GM10266 (cell line): ENCODE measurements around the gene TTC21A.
A peak's percentile ranks its signal among the peaks of the same experiment; 100 is the strongest.

Source experiments
- DNase-seq: peaks from one replicate; pipeline ENCODE4 v3.0.0; 2012; ENCODE audit errors: extremely low spot score
- TF ChIP-seq, protein P1 (sequence below): IDR thresholded peaks from 2 replicates; pipeline ENCODE4 v1.5.1; 2012; ENCODE audit warnings: mild to moderate bottlenecking, low read depth; ENCODE audit not compliant: control insufficient read depth, insufficient read depth; ENCODE audit errors: missing control alignments

The TTC21A gene

DNA sequence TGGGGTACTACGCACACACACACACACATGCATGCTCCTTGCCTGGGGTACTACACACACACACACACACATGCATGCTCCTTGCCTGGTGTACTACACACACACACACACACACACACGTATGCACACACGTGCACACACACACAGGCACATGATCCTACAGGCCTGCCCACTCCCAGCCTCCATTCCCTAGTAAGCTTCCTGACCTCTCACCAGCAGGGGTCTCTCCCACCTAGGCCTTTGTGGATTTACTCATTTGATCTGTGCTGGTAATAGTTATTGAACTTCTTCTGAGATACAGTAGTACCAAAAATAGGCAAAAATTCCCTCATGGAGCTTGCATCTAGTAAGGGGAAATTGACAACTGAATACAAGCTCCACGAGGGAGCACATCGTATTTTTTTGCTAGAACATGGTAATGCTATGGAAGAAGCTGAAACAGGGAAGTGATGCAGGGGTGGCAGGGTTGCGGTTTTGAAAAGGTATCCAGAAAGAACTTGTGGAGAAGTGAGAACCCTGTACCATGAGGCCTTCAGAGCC lies 19.1 kb downstream of the TTC21A start:
- TF ChIP-seq, protein P1, sequence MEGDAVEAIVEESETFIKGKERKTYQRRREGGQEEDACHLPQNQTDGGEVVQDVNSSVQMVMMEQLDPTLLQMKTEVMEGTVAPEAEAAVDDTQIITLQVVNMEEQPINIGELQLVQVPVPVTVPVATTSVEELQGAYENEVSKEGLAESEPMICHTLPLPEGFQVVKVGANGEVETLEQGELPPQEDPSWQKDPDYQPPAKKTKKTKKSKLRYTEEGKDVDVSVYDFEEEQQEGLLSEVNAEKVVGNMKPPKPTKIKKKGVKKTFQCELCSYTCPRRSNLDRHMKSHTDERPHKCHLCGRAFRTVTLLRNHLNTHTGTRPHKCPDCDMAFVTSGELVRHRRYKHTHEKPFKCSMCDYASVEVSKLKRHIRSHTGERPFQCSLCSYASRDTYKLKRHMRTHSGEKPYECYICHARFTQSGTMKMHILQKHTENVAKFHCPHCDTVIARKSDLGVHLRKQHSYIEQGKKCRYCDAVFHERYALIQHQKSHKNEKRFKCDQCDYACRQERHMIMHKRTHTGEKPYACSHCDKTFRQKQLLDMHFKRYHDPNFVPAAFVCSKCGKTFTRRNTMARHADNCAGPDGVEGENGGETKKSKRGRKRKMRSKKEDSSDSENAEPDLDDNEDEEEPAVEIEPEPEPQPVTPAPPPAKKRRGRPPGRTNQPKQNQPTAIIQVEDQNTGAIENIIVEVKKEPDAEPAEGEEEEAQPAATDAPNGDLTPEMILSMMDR: peak; percentile 60
- no peak for DNase-seq

DNA sequence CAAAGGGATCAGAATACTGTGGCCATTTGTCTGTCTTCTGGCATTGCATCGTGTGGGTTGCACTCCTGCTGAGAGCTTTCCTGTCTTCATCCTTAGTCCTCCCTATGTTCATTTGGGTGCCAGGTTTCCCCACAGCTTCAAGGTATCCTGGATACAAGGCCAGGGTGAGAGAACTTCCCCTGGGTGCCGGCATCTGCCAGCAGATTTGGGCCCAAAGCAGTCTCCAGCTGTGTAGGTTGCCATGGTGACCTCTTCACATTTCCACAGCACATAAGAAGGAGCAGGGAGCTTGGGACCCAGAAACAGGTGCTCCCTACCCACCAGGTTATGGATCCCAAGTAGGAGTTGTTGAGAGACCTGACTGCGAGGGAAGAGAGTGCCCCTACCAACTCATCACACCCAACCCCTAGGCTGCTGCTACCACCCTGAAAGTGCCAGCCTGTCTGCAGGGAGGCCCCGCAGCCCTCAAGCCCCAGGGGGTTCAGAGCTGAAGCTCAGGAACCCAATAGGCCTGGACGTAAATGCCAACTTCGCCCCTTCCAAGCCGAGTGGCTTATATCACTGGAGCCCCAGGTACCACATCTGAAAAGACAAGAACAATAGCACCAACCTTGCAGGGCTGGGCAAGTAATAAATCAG lies 19.9 kb downstream of the TTC21A start:
- DNase-seq: no peak
- TF ChIP-seq, protein P1: no peak

DNA sequence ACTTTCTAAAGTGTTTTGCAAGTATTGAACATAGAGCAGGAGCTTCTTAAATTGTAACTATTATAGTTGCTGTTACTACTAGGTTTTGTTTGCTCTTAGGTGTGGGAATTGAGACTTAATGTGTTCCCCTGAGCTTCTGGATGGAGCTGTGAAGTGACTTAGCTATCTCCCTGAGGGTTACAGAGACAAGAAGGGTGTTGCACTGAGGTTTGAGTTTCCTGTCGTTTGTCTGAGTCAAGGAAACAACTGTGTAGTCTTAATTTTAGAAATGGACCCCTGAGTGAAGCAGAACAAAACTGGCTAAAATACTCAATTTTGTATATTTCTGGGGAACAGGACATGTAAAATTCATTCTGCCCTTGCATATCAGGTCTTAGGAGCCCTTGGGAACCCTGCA lies 20.4 kb downstream of the TTC21A start:
- TF ChIP-seq, protein P1: no peak

GRCh38 chr3:39128951-39129350 lies 21.5 kb downstream of the TTC21A start:
- TF ChIP-seq, protein P1: no peak
- DNase-seq: no peak

More for the DNA sequence above, 20.4 kb downstream of the TTC21A start:
- no peak for DNase-seq

- DNase-seq: no peak
- TF ChIP-seq, protein P1: no peak
These were observed 22.5 kb downstream of the TTC21A start for GRCh38 chr3:39130026-39130425.

GRCh38 chr3:39130693-39131265 lies 23.3 kb downstream of the TTC21A start:
- TF ChIP-seq, protein P1: no peak
- DNase-seq: no peak

- DNase-seq: no peak
- TF ChIP-seq, protein P1: no peak
These were observed 24.9 kb downstream of the TTC21A start for GRCh38 chr3:39132096-39133092.
